ENCODE data around the gene ART4. TPM values are rescaled to one million over a fixed set of nuclear protein-coding genes. Genes with fewer than 3 reads are reported as not detected.

ART4 gene
- total and polyA plus RNA-seq, 11 donors, result 0.44 to 5.9 (median 2.2) TPM

GRCh38 chr12:14784471-14784870, 58.9 kb downstream of the ART4 start:
- peaks cover 7 to 59% (median 42%) of the 10 kb centered on the region in 9 donors for H3K36me3 ChIP-seq
- no peaks in the 10 kb centered on the region for H3K9me3 ChIP-seq
- 84 to 95% (median 90%) methylated on average over 2 of the region's 2 CpGs for WGBS, 4 donors
- no peak for DNase-seq
- ATAC-seq, result peak in 1 of 4 donors; percentile 29
- no peaks in the 10 kb centered on the region for H3K27me3 ChIP-seq
- H3K4me1 ChIP-seq, result peaks cover 0 to 5% (median 0%) of the 10 kb centered on the region in 12 donors
- H3K27ac ChIP-seq, result peak overlapping the region in 1 of 12 donors; percentile 38
- no peak overlapping the region for H3K4me3 ChIP-seq
- TF ChIP-seq CTCF (IDR thresholded peaks at IDR 0.05) (no peak), POLR2A (IDR thresholded peaks at IDR 0.05) (no peak)
- intact Hi-C loops (cut with DNase I), result no loop called here

- DNase-seq (no peak), ATAC-seq (no peak)
- Histone ChIP-seq H3K9me3 (no peaks in the 10 kb centered on the region), H3K27ac (no peak overlapping the region), H3K36me3 (peaks cover 0 to 42% (median 25%) of the 10 kb centered on the region in 9 donors), H3K4me3 (no peak overlapping the region), H3K4me1 (peaks cover 0 to 5% (median 0%) of the 10 kb centered on the region in 12 donors), H3K27me3 (no peaks in the 10 kb centered on the region)
- intact Hi-C loops (cut with DNase I), result no loop called here
- no peak for TF ChIP-seq POLR2A (IDR thresholded peaks at IDR 0.05)
- TF ChIP-seq CTCF (IDR thresholded peaks at IDR 0.05), result no peak
Observed at GRCh38 chr12:14782756-14783155, 60.6 kb downstream of the ART4 start.

GRCh38 chr12:14781563-14781962, 61.8 kb downstream of the ART4 start:
- Histone ChIP-seq H3K27ac (no peak overlapping the region), H3K27me3 (no peaks in the 10 kb centered on the region), H3K4me3 (no peak overlapping the region), H3K9me3 (no peaks in the 10 kb centered on the region), H3K36me3 (peaks cover 0 to 30% (median 13%) of the 10 kb centered on the region in 9 donors), H3K4me1 (peaks cover 0 to 9% (median 0%) of the 10 kb centered on the region in 12 donors)
- intact Hi-C loops (cut with DNase I), result no loop called here
- 48 to 68% (median 57%) methylated on average over 2 of the region's 2 CpGs for WGBS, 4 donors
- no peak for TF ChIP-seq POLR2A (IDR thresholded peaks at IDR 0.05)
- no peak for TF ChIP-seq CTCF (IDR thresholded peaks at IDR 0.05)
- ATAC-seq (no peak), DNase-seq (no peak)

GRCh38 chr12:14780859-14781258, 62.5 kb downstream of the ART4 start:
- WGBS, 4 donors, result 84 to 91% (median 90%) methylated on average over 3 of the region's 3 CpGs
- H3K4me1 ChIP-seq, result peaks cover 0 to 14% (median 0%) of the 10 kb centered on the region in 12 donors
- H3K36me3 ChIP-seq, result peaks cover 0 to 23% (median 7%) of the 10 kb centered on the region in 9 donors
- TF ChIP-seq POLR2A (IDR thresholded peaks at IDR 0.05) (no peak), CTCF (IDR thresholded peaks at IDR 0.05) (no peak)
- DNase-seq (no peak), ATAC-seq (no peak)
- H3K27me3 ChIP-seq, result no peaks in the 10 kb centered on the region
- H3K4me3 ChIP-seq, result peak overlapping the region in 1 of 12 donors; percentile 20
- H3K9me3 ChIP-seq, result no peaks in the 10 kb centered on the region
- no peak overlapping the region for H3K27ac ChIP-seq
- intact Hi-C loops (cut with DNase I), result no loop called here

Data from heart left ventricle (tissue), 16 donors.